GM21447 (cell line): Measurements from ENCODE around the gene ERICH6B.

Experiments used
- ATAC-seq: cut with Tn5 transposase; IDR thresholded peaks from one replicate; pipeline ENCODE4 v1.9.1; 2021; ENCODE audit not compliant: unreplicated experiment

The ERICH6B gene

DNA sequence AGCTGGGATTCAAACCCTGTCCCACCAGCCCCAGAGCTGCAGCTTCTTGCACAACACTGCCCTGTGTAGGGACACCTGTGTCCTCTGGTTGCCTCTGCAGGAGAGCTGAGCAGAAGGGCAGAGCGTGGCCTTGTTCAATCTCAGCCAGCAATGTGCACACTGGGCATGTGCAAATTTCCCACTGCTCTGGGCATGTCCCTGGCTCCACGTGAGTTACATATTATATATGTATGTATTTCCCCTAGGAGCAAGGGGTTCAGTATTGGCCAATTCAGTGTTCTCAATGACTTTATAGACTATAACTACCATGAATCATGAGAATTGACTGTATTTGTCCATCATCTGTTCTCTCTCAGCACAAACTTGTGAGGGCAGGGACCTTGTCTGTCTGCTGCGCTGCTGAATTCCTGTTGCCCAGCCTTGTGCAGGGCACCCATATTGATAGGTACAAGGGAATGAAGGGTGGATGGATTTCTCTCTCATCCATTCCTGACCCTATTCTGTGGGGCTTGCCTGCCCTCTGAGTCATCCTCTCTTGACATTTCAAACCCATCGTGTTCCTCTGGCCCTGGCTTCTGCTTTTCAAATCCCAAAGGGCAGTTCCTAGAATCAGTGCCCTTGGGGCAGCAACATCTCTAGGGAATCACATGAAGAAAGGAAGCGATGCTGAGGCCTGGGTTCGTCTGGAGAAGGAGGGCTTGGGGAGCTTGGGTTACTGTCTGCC lies 69.7 kb downstream of the ERICH6B start:
- ATAC-seq: no peak

DNA sequence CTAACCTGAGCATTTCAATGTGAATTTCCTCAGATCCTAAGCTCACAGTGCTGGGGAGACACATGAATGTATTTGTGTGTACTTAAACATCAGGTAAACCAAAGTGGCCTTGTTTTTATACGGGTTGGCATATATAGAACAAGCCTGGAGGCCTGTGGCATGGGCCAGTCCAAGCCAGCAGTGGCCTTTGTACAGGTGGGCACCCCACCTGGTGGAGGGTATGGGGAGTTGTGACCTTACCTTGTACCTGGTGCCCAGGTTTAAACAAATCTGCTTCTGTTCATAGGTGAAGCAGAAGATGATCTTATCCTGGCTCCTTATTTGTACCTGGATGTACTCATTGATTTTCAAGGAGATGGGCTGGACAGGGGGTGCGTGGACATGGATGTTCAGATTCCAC lies 71.0 kb downstream of the ERICH6B start:
- ATAC-seq: no peak

DNA sequence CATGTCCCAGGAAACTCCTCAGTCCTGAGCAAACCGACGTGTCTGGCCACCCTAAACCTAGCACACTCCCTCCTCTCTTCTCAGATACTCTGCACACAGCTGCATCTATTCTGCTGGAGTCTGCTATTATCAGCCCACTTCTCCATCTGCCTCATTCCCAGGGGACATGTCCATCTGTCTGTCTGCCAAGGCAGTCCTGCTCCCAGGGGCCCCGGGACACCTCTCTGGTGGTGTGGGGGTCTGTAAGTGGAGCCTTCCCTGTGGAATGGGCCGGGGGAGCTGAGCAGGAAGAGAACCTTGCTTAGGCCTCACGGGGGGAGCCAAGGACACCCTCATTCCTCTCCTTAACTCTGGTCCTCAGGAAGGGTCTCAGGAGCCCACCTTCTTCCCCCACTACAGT lies 72.7 kb downstream of the ERICH6B start:
- ATAC-seq: no peak

DNA sequence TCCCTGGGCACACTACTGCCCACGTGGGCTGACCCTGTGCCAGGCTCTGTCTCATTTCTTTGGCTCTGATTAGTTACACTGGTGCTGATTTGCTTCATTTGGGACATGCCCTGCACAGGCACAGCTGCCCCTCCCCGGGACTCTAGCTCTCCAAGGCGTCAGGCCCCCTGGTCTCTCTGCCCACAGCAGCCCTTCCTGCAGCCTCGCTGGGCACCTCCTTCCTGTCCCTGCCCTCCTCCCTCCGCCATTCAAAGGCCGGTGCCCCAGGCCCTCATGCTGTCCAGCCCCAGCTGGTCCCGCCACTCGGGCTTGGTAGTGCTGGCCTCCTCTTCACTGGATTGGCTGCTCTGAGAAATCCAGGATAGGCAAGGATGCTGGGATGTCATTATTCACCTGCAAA lies 73.1 kb downstream of the ERICH6B start:
- no peak for ATAC-seq

DNA sequence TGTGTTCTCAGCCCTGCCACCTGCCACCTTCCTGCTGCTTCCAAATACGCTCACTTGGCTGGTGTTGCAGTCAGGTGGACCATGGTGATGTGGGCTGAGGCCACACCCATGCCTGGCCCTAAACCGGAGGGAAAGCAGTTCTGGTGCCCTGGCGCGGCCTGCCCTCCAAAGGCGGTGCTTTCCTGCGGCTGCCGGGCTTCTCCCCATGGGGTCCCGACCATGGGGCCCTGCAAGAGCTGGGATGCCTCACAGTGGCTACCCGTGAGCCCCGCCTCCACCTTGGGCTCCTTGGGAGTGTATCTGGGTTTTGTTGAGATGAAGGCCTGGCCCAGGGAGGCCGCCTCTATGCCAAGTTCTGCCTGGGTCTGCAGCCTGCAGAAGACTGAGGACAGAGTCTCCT lies 73.7 kb downstream of the ERICH6B start:
- ATAC-seq: no peak

DNA sequence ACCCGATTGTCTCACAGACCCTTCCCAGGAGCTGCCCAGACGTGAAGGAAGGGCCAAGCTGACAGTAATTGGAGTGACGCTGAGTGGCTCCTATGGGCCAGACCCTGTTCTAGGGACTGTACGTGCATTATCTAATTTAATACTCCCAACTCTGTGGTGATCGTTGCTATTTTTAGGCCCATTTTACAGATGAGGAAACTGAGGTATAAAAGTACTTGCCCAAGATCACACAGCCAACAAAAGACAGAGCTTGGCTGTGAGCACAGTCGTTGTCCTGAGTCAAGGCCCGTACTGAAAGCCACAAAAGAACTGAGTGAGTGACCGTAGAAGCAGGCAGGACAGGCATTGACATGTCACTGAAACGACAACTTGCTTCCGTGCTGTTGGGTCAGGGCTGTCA lies 74.7 kb downstream of the ERICH6B start:
- ATAC-seq: no peak

DNA sequence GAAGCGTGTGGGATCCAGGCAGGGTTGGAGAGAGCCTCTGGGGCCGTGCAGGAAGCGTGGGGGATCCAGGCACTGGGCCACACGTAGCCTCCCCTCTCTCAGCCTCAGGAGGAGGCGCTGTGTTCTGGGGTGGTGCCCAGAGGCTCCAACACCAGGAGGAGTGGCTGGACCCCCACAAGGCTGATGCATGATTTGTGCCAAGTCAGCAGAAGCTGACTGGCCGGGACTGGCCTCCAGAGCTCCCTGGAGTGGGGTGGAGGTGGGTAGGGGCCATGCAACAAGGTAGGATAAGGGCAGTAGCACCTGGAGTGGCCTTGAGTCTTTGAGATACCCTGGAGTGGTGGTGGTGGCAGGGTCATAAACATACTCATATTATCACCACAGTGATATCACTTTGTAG lies 75.3 kb downstream of the ERICH6B start:
- no peak for ATAC-seq

DNA sequence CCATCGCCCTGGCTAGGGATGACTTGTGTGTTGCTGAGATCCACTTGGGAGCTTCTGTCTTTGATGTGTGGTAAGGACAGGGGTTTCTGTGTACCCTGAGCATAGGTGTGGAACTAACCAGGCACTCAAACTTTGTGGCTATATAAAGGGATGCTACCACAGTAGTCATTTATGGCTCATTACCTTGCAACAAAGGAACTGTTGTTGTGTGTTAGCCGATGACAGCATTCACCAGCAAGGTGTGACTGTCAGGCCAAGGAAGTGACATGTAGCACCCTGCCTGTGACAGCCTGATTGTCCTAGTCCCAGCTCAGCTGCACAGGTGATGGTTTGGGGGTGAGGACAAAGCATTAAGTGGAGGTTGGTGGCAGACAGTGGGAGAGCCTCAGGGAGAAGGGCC lies 77.2 kb downstream of the ERICH6B start:
- no peak for ATAC-seq

DNA sequence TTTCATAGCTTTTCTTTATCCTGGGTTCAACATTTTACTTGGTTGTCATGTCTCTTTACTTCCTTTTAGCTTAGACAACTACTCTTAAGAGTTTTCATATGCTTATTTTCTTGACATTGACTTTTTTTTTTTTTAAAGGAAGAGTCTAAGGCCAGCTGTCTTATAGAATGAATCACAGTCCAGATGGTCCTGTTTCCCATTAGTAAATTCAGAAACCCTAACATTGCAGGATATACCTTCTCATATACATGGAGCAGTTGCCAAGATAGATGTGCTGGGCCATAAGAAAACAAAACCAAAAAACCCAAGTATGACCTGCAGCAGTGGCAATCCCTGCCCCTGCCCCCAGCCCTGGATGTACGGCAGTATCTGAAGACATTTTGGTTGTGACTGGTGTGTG lies 78.0 kb downstream of the ERICH6B start:
- no peak for ATAC-seq

DNA sequence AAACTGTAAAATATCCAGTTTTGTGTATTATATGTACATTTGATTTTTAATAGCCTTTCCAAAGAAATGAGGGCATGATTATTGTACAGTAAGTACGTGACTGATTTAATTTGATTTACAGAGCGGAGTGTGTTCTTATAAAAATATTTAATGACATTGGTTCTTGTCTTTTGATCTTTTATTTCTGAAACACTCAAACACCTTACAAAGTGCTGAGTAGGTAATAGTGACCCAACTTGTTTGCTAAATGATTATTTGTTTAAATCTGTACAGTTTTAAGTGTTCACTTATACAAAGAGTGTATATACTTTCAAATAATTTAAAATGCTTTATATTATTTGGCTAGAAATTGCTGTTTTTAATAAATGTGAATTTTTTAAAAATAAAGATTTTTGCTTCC lies 79.3 kb downstream of the ERICH6B start:
- no peak for ATAC-seq

DNA sequence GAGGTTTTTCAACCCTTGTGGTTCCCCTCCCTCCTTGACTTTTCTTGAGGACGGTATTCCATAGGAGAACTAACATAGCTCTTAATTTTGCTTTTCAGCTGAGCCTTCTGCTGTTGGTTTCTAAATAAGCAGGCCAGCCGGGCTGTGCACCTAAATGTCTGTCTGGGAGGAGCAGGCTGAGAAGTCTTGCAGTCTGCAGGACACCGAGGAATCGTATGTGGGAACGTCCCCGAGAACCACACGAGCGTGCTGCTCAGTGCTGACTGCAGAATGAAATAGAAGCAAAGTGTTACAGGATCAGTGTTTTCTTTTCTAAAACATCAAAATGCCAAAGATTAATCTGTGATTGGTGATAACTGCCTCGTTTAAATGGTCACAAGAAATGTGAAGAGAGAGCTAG lies 80.9 kb downstream of the ERICH6B start:
- ATAC-seq: no peak

DNA sequence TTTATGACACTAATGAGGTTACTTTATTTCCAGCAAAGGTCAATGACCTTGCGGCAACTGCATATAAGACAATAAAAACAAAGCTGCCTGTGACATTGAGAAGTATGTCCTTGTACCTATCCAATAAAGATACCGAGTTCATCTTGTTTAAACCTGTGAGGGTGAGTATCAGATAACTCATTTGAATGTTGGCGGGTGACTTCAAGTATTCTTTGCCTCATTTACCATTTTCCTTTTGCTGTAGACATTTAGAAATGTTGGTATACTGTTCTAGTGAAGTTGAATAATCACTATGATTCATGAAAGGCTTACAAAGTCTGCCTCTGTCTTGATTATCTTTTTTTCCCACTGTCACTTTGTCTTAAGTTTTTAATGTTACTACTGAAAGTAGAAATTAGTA lies 85.8 kb downstream of the ERICH6B start:
- no peak for ATAC-seq

DNA sequence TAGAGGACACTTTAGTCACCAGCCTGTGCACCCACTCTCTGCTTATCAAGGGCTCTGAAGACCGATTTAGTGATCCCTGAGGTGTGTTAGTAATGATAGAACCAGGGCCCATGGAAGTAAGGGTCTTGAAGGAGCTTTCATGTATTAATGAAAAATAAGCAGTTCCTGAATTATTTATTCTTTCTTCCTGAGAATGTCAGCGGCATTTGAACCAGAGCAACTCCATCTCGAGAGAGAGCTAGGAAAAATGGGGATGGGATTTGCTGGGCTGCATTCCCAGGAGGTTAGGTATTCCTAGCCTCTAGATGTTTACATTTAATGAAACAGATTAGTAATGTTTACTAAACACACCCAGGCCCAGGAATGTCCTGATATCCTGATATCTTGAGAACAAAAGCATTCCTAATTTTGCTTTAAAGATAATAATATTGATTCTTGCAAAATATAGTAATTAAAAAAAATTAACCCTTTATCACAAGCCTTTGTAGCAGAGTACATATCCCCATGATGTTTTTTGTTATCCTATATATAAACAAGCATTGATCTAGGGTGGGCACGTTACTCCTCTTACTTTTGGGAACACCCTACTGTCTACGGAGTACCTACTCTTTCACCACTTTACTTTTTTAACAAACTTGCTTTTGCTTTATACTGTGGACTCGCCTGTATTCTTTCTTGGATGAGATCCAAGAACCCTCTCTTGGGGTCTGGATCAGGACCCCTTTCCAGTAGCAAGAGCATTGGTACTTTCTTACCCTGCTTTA lies 87.7 kb downstream of the ERICH6B start:
- ATAC-seq: no peak

DNA sequence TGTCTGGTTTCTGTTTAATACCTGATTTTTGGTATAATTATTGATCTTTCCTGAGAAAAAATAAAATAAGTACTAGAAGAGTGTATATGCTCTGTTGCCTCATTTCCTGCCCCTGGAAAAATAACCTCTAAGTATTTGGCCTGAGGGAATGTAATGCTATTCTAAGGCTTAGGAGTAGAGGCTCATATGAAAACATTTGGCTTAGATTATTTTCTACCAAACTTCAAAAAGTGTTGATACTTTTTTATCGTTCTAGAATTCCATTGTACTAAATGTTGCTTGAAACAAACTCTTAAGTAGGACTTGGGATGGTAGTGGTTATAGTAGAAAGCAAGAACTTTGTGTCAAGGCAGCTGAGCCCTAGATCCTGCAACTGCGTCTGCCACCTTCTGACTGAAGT lies 93.0 kb downstream of the ERICH6B start:
- no peak for ATAC-seq

DNA sequence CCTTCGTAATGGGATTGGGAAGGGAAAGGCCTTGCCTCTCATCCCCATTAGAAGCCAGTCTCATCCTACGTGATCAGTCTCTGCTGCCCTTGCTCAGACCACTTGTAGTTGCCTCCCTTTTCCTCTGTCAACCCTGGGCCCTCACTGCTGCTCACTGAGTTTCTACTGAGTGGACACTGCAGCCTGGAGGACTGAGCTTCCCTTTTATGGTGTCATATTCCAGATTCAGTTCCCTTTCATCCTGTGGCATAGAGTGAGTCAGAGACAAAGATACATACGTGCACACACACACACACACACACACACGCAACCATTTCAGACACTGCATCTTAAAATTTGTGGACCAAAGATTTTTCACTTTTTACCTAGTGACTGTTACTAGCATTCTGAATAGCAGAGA lies 94.2 kb downstream of the ERICH6B start:
- no peak for ATAC-seq

DNA sequence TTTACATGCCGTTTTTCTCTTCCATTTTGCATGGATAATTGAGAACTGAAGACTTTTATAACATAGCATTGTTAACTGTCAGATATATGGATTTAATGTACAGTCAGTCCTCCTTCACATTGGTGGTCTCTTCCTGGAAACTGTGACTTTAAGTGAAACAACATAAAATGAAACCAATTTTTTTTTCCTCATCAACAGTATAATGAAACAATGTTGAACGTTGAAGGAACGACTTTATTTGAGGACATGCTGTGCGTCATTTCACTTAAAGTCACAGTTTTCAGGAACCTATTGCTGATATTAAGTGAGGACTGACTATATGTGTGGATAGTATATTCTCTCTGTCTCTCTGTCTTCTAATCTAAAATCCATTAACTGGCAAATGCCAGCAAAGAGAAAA lies 96.0 kb downstream of the ERICH6B start:
- ATAC-seq: no peak

DNA sequence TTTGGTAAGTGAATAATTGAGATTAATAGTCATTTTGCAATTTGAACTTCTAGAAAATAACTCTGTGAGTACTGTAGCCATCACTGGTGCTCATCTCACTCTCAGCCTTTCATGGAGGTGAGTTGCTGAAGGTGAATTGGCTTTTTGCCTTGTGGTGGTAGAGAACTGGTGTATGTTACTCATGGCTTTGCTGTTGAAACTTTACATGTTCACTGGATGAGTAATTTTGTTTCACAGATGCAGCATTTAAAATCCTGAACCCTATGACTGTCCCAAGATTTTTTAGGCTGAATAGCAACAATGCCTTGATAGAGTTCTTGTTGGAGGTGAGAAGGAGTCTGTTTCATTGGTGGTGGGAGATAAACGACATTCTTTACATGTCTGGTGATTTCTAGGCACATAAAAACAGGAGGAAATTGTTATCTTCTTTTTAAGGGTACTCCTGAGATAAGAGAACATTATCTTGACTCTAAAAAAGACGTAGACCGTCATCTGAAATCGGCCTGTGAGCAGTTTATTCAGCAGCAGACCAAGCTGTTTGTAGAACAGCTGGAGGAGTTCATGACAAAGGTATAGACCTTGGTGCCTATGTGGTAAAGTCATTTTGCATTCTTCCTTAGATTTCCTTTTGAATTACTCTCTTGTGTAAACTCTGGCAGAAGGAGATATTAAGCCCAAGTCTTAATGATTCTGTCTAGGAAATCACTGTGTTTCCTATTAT lies 96.9 kb downstream of the ERICH6B start:
- no peak for ATAC-seq

DNA sequence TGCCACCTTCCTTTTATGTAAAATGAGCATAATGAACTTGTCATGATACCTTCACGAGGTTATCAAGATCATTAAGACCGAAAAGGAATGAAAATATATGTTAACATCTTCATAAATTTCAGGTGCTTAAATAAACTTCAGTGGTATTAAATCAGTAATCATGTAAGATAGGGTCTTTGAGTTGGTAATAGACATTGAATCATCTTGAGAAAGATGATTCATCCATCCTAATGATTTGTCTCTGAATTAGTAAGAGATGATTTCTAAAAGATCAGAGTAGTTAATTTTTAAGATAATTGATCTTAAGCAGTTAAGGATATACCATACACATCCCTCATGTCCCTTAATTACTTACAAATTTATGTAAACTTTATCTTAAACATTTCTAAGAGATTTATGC lies 98.8 kb downstream of the ERICH6B start:
- ATAC-seq: no peak

DNA sequence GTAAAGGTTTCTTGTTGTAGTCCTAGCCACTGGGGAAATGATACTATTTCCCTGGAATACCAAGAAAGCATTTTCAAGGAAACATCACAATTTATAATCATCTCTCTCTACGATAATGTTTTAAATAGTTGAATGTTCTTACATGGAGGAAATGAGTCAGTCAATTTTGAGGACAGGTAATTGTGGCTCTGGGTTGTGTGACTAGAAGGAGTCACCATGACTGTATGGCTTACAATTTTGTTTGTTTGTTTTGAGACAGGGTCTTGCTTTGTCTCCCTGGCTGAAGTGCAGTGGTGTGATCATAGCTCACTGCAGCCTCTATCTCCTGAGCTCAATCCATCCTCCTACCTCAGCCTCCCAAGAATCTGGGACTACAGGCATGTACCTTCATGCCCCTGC lies 103.4 kb downstream of the ERICH6B start:
- no peak for ATAC-seq

DNA sequence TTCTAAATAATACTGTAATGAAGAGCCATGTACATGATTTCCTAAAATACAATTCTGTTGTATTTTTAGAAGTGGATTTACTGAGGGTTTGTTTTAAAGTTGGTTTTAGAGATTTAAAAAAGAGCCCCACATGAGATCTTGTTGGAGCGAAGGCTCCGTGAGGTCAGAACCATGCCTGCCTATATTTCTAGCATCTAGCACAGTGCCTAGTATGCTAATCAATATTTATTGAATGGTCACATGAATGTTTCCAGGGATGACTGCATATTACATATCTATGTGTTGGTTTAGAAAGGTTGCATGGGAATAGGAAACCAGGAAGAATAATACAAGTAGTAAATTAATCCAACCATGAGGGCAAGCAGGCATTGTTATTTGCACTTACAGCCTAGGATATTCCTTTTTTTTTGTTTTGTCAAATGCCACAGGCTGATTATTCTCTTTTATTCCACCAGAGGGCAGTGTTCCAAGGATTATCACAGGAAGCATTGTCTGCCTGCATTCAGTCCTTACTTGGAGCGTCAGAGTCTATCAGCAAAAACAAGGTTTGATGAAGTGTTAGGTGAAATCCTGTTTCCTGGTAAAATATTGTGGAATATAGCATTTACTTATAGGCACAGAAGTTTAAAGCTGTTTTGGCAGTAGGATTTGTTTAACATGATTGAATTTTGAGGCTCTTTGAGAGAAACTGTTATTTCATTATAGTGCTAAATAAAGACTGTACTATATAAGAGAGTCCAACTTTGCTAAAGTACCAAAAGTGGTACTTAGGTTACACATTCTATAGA lies 104.0 kb downstream of the ERICH6B start:
- no peak for ATAC-seq

DNA sequence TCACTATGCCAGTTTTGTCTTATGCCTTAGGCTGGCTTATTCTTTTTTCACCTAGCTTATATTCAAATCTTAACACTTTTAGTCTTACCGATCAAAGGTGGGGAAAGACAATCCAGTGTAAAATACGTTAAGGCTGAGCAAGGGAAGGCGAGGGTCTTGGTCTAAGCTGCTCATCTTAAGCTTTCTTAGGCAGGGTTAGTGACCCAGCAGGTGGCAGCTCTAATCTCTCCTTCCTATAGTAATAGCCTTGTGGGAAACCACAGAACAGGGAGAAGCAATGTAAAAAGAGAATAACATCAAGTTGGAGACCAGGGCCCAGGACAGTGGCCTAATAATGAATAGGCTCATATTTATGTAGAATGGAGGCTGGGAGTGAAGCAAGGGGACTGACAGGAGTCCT lies 104.9 kb downstream of the ERICH6B start:
- no peak for ATAC-seq
